Psoas muscle (tissue), 8 donors: ENCODE data around the gene LRRC75B. TPM values are rescaled to one million over a fixed set of nuclear protein-coding genes. Genes with fewer than 3 reads are reported as not detected.

ENCODE experiments used
- ATAC-seq, 4 donors: fragments of 200-7000 bp; cut with Tn5 transposase; one replicate each; pipeline ENCODE4 v1.9.1; 2020; ENCODE audit warnings: moderate library complexity in 3 of 4, mild to moderate bottlenecking in 2 of 4
- DNase-seq, 2 donors: peaks; one replicate each; pipeline ENCODE4 v3.0.0-alpha.2; 2020
- H3K27ac ChIP-seq: fragments of 200-600 bp; one replicate; pipeline ENCODE4 v1.8.0; 2022
- H3K27me3 ChIP-seq, 3 donors: fragments of 200-600 bp in 1 of 3; one replicate each; pipeline versions ENCODE4 v1.6.1 to v1.8.0; 2013 to 2022; ENCODE audit warnings: low read length in 2 of 3, mild to moderate bottlenecking in 2 of 3, moderate library complexity in 1 of 3; ENCODE audit not compliant: insufficient read depth in 3 of 3
- H3K36me3 ChIP-seq, 2 donors: fragments of 200-600 bp in 1 of 2; one replicate each; pipeline versions ENCODE4 v1.6.1 to v1.8.0; 2013 to 2022; ENCODE audit warnings: low read depth in 1 of 2, mild to moderate bottlenecking in 1 of 2, moderate library complexity in 1 of 2; ENCODE audit not compliant: insufficient read depth in 1 of 2
- H3K4me1 ChIP-seq: fragments of 200-600 bp; one replicate; pipeline ENCODE4 v1.8.0; 2022
- H3K4me3 ChIP-seq: fragments of 200-600 bp; one replicate; pipeline ENCODE4 v1.8.0; 2022; ENCODE audit warnings: mild to moderate bottlenecking
- H3K9me3 ChIP-seq: fragments of 200-600 bp; one replicate; pipeline ENCODE4 v1.8.0; 2022
- WGBS, 3 donors: extraction: QIAGEN DNeasy Blood & Tissue Kit; methylation state at CpG; one replicate each; pipeline versions ENCODE4 v1.1.6 to v1.1.7; 2013; 5-methylcytosine and 5-hydroxymethylcytosine counted together
- intact Hi-C, 2 donors: fragments of 100-400 bp; cut with DNase I; formaldehyde crosslinking; loops; one replicate each; pipeline versions ENCODE4 v1.11.0 to v1.14.2; 2022
- polyA plus RNA-seq, 3 donors: library from polyadenylated mRNA; stranded (reverse); fragments of 200-250 nt; gene quantifications; one replicate each; pipeline ENCODE4 v1.2.3, GENCODE V29; 2013
- total RNA-seq, 4 donors: library from RNA; stranded (reverse); fragmentation: NEBNext Ultra II Directional in 2 of 4; extraction: Animal tissue kit (Norgen Biotek cat#: 25700) in 2 of 4; gene quantifications; one replicate each; pipeline versions ENCODE4 v1.2.1 to v1.2.4, GENCODE V29; 2021 to 2023
- TF ChIP-seq, protein P1 (sequence below): fragments of 200-600 bp; IDR thresholded peaks from one replicate; pipeline ENCODE4 v1.8.0; 2022; ENCODE audit warnings: antibody characterized with exemption
- donor health status: healthy with polysubstance abuse.
- donor health status: DM: no; HTN: no; CAD: no; lungs with moderate emphysema.
- donor health status: Bipolar disorder and iron deficiency.
- donor health status: healthy.
- donor health status: DM: yes; HTN: yes; CAD: no.
- donor health status: DM: no; HTN: no; CAD: no.
- donor health status: DM: no; HTN: no; CAD: no.
- donor health status: DM: yes; HTN: yes; CAD: no.

LRRC75B gene
- total and polyA plus RNA-seq, 7 donors: 0.93 to 4.1 (median 2.2) TPM

GRCh38 chr22:24578355-24579257, 14.3 kb downstream of the LRRC75B start:
- peaks cover 2 to 20% of the 10 kb centered on the region in 2 donors for H3K36me3 ChIP-seq
- no peaks in the 10 kb centered on the region for H3K9me3 ChIP-seq
- H3K4me1 ChIP-seq: no peaks in the 10 kb centered on the region
- ATAC-seq: no peak
- H3K4me3 ChIP-seq: no peak overlapping the region
- TF ChIP-seq, protein P1, sequence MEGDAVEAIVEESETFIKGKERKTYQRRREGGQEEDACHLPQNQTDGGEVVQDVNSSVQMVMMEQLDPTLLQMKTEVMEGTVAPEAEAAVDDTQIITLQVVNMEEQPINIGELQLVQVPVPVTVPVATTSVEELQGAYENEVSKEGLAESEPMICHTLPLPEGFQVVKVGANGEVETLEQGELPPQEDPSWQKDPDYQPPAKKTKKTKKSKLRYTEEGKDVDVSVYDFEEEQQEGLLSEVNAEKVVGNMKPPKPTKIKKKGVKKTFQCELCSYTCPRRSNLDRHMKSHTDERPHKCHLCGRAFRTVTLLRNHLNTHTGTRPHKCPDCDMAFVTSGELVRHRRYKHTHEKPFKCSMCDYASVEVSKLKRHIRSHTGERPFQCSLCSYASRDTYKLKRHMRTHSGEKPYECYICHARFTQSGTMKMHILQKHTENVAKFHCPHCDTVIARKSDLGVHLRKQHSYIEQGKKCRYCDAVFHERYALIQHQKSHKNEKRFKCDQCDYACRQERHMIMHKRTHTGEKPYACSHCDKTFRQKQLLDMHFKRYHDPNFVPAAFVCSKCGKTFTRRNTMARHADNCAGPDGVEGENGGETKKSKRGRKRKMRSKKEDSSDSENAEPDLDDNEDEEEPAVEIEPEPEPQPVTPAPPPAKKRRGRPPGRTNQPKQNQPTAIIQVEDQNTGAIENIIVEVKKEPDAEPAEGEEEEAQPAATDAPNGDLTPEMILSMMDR: no peak
- intact Hi-C loops: no loop called here
- no peaks in the 10 kb centered on the region for H3K27me3 ChIP-seq
- no peak overlapping the region for H3K27ac ChIP-seq
- DNase-seq: no peak
- 85 to 89% (median 86%) methylated on average over 8 of the region's 8 CpGs for WGBS, 3 donors

- no peak for ATAC-seq
- Histone ChIP-seq H3K27ac (no peak overlapping the region), H3K9me3 (no peaks in the 10 kb centered on the region), H3K36me3 (peaks cover 5 to 38% of the 10 kb centered on the region in 2 donors), H3K27me3 (no peaks in the 10 kb centered on the region), H3K4me3 (no peak overlapping the region), H3K4me1 (no peaks in the 10 kb centered on the region)
- WGBS, 3 donors: 70 to 86% (median 71%) methylated on average over 1 of the region's 1 CpG
- DNase-seq: no peak
- TF ChIP-seq, protein P1: no peak
- intact Hi-C loops: no loop called here
Measured at GRCh38 chr22:24576778-24577177, 16.1 kb downstream of the LRRC75B start.

- 89 to 95% (median 91%) methylated on average over 7 of the region's 7 CpGs for WGBS, 3 donors
Measured at GRCh38 chr22:24571266-24571665, 21.6 kb downstream of the LRRC75B start.

GRCh38 chr22:24567668-24568067, 25.2 kb downstream of the LRRC75B start:
- DNase-seq (no peak), ATAC-seq (no peak)
- Histone ChIP-seq H3K27me3 (no peaks in the 10 kb centered on the region), H3K4me3 (no peak overlapping the region), H3K4me1 (peaks cover 32% of the 10 kb centered on the region), H3K36me3 (peaks cover 6 to 52% of the 10 kb centered on the region in 2 donors), H3K27ac (no peak overlapping the region), H3K9me3 (no peaks in the 10 kb centered on the region)
- WGBS, 3 donors: 69 to 82% (median 71%) methylated on average over 10 of the region's 10 CpGs
- intact Hi-C loops: no loop called here
- TF ChIP-seq, protein P1: no peak

More at GRCh38 chr22:24571266-24571665, 21.6 kb downstream of the LRRC75B start:
- DNase-seq: no peak
- Histone ChIP-seq H3K4me3 (no peak overlapping the region), H3K36me3 (peaks cover 8 to 70% of the 10 kb centered on the region in 2 donors), H3K9me3 (no peaks in the 10 kb centered on the region), H3K27ac (no peak overlapping the region), H3K27me3 (no peaks in the 10 kb centered on the region), H3K4me1 (peaks cover under 1% of the 10 kb centered on the region)
- intact Hi-C loops: no loop called here
- TF ChIP-seq, protein P1: no peak
- ATAC-seq: no peak
